GM20000 (cell line): ENCODE measurements around the gene ZMIZ2.

Experiments
- DNase-seq: peaks from one replicate; pipeline ENCODE4 v3.0.0; 2012; ENCODE audit warnings: low spot score
- CTCF ChIP-seq: IDR thresholded peaks from 2 replicates; pipeline ENCODE4 v1.5.1; 2012; ENCODE audit warnings: mild to moderate bottlenecking, control low read depth; ENCODE audit errors: extremely low read depth, missing control alignments

ZMIZ2 gene

GRCh38 chr7:44740055-44740454, 8.6 kb upstream of the ZMIZ2 start:
- TF ChIP-seq CTCF, result no peak

GRCh38 chr7:44743750-44744149, 4.9 kb upstream of the ZMIZ2 start:
- no peak for DNase-seq
- no peak for TF ChIP-seq CTCF

More at GRCh38 chr7:44740055-44740454, 8.6 kb upstream of the ZMIZ2 start:
- DNase-seq, result no peak

- TF ChIP-seq CTCF, result no peak
- peak; percentile 57 for DNase-seq
These were observed 493 bp downstream of the ZMIZ2 start for GRCh38 chr7:44748948-44749731.

- DNase-seq, result no peak
- TF ChIP-seq CTCF, result no peak
These were observed 1.3 kb downstream of the ZMIZ2 start for GRCh38 chr7:44749992-44750391.

- no peak for DNase-seq
- no peak for TF ChIP-seq CTCF
These were observed 1.8 kb downstream of the ZMIZ2 start for GRCh38 chr7:44750424-44750823.

- TF ChIP-seq CTCF, result no peak
- DNase-seq, result peak; percentile 91
These were observed 2.4 kb downstream of the ZMIZ2 start for GRCh38 chr7:44750921-44751571.

GRCh38 chr7:44752822-44753221, 4.2 kb downstream of the ZMIZ2 start:
- no peak for TF ChIP-seq CTCF
- DNase-seq, result no peak
